ACHN (cell line): ENCODE data around the gene SHH.

Source experiments
- DNase-seq: peaks from one replicate; pipeline ENCODE4 v3.0.0-alpha.2; 2015
- in situ Hi-C: cut with HindIII; loops from 2 replicates; pipeline ENCODE4 v1.10.0; 2017; ENCODE audit warnings: low sequenced_read_pairs, low pct_ligation_motif_present, low pct_unique_long_range_greater_than_20kb

Gene SHH

DNA sequence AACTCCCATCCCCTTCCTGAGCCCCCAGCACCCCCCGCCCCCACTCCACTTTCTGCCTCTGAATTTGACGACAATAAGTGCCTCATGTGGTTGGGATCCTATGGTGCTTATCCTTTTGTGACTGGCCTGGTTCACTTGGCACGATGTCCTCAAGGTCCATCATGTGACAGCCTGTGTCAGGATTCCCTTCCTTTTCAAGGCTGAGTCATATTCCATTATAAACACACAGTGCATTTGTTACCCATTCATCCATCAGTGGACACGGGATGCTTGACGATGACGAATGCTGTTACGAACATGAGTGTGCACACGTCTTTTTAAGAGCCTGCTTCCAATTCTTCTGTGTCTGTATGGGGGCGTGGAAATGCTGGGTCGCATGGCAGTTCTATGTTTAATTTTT is 26.7 kb downstream of the SHH start:
- in situ Hi-C loops = no loop called here
- peak; percentile 47 for DNase-seq

DNA sequence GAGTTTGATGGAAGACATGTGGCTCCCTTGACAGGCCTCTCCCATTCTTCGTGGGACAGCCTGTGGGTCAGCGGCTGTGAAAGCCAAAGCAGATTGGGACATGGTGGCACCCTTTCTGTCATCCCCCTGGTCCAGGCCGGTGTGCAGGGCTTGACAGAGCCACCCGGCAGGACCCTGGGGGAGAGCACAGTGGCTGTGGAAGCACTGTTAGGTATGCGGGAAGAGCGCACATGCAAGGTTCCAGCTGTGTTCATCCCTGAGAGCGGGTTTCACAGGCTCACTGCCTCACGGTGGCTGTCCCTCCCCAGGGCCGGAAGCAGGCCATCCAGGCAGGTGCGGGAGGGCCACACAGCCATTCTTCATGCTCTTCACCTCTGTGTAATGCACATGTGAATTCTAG is 29.8 kb downstream of the SHH start:
- in situ Hi-C loops = no loop called here
- DNase-seq = no peak

DNA sequence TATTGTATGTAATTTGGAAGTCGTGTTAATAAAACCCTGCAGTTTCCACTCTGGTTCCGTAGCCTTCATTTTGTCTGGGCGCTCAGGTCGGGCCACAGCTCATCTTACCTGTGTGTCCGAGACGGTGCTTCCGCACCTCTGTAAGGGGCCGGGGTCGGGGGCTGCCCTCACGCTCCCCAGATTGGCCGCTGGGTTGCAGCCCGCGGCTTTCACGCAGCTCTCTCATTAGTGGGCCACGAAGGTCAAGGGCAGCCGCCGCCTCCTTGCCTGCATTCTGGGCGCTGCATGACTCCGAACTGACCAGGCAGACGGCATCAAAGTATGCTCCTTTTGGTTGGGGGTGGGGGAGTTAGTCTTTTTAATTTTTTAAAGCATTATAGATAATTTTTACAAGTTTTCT is 30.8 kb downstream of the SHH start:
- in situ Hi-C loops = no loop called here
- no peak for DNase-seq

- in situ Hi-C loops = no loop called here
- DNase-seq = no peak
These were observed 31.4 kb downstream of the SHH start for GRCh38 chr7:155780884-155781283.

DNA sequence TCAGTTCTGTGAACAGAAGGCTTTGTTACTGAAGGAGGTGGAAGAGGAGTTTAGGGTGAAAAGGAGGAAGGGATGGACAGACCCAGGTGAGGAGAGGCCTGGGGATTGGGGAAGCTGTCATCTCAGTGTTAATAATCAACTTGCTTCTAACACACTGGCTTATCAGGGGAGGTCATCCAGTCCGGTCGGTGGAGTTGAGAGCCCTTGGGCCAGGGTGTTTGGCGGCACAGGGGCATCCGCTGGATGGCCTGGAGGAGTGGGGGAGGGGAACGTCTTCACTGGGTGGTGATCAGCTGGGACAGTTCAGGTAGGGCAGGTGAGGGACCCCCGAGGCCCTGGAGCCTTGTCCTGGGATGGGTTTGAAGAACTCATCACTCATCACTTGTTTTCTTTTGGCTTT is 33.9 kb downstream of the SHH start:
- no peak for DNase-seq
- in situ Hi-C loops = no loop called here

DNA sequence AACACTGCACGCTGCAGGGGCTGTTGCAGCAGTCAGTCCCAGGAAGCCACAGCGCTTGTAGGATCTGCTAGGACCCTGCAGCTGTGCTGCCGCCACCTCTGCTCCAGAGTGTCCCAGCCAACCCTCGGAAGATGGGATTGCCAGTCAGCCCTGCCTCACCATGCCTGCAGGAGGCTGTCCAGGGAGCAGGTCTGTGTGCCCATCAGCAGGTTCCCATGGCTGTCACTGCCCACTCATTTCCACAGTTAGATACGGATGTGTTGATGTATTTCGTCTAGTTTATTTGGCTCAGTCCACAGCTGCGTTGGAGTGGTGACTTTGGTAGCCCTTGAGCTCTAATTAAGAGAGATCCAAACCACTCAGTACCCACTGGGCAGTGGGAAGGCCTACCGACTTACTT is 35.7 kb downstream of the SHH start:
- no peak for DNase-seq
- in situ Hi-C loops = no loop called here

DNA sequence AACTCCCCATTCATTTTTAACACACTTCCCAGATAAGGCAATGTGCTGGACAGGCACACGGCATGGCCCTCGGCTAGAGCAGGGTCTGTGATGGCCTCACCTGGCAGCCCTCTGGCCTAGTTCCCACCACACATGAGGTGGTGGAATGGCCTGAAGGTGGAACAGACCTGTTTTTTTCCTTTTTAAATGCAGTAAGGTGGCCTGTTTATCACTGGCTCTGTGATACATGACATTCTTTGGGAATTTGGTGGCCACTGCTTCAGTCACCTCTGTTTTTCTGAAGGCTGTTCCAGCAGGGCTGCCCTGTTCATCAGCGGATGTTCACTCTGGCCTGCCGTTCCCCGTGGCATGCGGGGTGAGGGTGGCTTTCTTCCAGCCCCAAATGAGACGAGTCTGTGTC is 36.6 kb downstream of the SHH start:
- in situ Hi-C loops = no loop called here
- no peak for DNase-seq

- in situ Hi-C loops = no loop called here
- DNase-seq = no peak
These were observed 37.3 kb downstream of the SHH start for GRCh38 chr7:155774947-155775346.

- in situ Hi-C loops = no loop called here
- no peak for DNase-seq
These were observed 38.7 kb downstream of the SHH start for GRCh38 chr7:155773531-155773930.

GRCh38 chr7:155770241-155770640 is 42.0 kb downstream of the SHH start:
- in situ Hi-C loops = no loop called here
- no peak for DNase-seq

GRCh38 chr7:155769701-155770100 is 42.6 kb downstream of the SHH start:
- in situ Hi-C loops = no loop called here
- no peak for DNase-seq

DNA sequence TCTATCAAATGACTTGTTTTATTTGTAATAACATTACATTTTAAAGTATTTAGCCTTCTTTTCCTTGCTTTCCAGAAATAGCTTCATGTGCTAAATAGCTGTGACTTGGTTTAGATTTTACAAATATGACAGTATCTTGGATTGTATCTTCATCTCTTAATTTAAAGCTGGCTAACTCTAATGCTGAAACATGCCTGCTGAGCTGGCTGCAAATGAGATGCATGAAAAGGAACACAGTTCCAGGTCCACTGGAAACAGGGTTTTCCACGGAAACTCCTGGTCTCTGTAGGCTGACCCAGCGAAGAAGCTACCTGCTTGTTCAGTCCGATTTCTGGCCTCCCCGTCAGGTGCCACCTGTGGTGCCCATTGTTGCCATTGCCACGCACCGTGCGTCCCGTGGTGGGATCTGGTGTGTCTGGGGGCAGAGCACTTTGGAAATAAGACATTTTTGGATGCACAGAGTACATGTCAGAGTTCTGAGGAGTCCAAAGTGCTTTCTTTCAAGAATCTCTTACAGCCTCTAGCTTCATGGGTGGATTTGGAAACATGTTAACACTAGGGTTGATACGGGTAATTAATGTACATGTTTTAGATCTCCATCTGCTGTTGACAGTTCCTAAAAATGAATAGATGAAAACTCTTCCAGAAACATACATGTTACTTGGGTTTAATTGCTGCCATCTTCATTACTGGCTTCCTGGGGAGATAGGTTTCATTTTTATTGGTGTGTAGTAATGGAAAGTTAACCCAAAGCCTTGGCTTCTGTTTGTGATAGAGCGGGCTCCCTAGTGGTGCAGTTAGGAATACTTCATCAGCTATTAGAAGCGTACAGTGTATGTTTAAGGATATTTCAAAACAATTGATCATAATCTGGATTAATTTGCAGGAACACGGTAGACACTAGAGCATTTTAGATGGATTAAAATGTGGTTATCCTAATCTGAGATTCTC is 45.0 kb downstream of the SHH start:
- no peak for DNase-seq
- in situ Hi-C loops = no loop called here

- no peak for DNase-seq
- in situ Hi-C loops = no loop called here
These were observed 45.9 kb downstream of the SHH start for GRCh38 chr7:155766386-155766785.

DNA sequence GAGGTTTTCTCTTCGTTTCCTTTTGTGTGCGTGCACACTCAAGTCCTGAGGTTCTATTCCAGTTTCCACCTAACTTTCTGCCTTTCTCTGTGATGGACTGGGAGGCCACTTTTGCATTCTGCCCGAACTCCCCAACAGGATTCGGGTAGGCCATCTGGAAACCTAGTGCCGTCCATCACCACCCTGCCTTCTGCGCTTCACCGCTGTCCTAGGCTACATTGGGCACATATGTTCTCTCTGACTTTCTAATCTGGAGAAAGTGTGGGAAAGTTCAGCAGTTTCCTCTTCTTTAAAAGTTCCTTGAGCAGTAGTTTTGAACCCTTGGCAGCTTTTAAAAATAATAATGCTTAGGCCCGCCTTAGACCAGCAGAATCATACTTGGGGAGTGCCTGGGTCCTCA is 46.8 kb downstream of the SHH start:
- no peak for DNase-seq
- in situ Hi-C loops = no loop called here

GRCh38 chr7:155764438-155764793 is 47.8 kb downstream of the SHH start:
- in situ Hi-C loops = no loop called here
- DNase-seq = no peak

DNA sequence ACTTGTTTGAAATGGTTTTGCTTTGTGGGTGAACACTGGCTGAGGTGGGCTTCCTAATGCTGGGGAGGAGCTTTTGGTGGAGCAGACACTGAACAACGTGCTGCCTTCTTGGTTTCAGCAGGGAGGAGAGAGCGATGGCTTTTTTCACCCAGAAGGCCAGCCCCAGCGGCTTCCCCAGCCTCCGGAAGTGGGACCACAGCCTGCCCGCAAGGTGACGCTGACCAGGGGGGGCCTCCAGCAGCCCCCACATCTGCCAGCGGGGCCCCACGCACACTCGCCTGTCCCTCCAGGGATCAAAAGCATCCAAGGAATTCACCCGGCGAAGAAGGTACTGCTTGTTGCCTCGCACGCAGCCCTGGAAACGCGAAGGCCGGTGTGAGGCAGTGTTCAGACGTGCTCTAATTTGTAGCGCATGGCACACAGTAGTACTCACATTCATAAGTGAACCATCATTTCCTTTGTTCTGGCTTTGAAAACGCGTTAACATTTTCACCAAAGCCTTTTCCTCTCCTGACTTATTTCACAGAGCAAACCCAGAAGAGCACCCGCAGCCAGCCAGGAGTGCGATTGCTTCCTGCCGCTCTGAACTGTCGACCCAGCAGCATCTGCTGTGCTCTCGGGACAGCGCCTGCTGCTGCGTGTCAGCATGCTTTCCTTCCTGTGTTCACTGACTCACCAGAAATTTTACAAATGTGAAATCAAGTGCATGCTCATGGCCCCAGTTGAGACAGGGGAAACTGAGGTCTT is 48.4 kb downstream of the SHH start:
- in situ Hi-C loops = no loop called here
- no peak for DNase-seq

GRCh38 chr7:155763122-155763521 is 49.1 kb downstream of the SHH start:
- no peak for DNase-seq
- in situ Hi-C loops = no loop called here

GRCh38 chr7:155762655-155763054 is 49.6 kb downstream of the SHH start:
- in situ Hi-C loops = no loop called here
- DNase-seq = no peak

- in situ Hi-C loops = no loop called here
- DNase-seq = no peak
These were observed 50.2 kb downstream of the SHH start for GRCh38 chr7:155762036-155762435.

DNA sequence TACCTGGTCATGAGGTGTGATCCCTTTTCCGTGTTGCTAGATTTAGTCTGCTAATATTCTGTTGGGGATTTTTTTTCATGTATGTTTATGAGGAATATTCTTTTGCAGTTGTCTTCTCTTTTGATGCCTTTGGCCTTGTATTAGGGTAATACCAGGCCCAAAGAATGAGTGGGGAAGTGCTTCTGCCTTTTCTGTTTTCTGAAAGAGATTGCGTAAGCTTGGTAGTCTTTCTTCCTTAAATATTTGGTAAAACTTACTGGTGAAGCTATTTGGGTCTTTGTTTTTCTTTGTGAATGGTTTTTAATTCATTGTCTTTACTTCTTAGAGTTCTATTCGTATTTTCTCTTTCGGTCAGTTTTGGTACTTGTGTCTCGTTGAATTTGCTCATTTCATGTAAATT is 51.1 kb downstream of the SHH start:
- in situ Hi-C loops = no loop called here
- no peak for DNase-seq
